GM19395 (cell line): Measurements from ENCODE around the gene FPGS.

ENCODE experiments used
- ATAC-seq: cut with Tn5 transposase; IDR thresholded peaks from one replicate; pipeline ENCODE4 v1.9.1; 2021; ENCODE audit warnings: mild to moderate bottlenecking, moderate library complexity; ENCODE audit not compliant: unreplicated experiment

FPGS gene

DNA sequence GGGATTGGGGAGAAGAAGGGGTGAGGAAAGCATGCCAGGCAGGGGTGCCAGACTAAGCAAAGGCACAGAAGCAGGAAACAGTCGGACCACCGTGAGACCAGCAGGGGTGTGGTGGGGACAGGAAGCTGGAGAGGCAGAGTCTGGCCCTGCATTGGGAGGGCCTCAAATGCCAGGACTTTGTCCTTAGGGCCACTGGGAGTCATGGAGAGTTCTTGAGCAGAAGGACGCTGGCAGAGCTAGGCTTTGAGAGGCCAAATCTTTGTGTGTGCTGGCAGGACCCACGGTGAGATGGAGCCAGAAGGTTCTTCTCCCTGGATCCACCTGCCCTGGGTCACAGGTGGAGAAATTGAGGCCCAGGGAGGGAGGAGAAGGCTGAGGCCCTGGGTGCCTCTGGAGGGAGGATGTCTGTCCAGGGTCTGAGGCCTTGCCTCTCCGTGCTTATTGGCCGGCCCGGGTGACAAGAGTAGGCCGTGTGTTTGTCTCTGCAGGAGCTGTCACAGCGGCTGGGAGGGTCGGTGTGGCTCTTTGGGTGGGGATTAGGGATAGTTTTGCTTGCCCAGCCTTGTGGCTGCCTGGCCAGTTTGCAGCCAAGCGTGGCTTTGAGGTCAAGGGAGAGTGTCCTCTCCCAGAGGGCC is 53.5 kb downstream of the FPGS start:
- no peak for ATAC-seq

DNA sequence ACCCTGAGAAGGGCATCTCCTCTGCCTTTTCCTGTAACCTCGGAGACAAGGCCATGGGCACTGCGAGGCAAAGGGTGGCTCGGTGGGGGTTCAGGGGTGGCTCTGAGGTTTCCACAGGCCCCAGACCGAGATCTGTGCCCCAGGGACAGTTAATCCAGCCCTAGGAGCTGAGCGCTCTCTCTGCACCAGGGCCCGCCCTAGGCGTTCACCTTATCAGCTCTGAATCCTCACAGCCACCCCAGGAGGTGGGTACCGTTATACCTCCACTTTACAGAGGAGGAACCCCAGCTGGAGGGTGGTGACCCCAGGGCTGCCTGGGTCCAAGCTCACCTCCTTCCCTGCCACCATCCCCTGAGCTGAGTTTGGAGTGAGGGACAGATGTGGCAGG is 54.0 kb downstream of the FPGS start:
- no peak for ATAC-seq

DNA sequence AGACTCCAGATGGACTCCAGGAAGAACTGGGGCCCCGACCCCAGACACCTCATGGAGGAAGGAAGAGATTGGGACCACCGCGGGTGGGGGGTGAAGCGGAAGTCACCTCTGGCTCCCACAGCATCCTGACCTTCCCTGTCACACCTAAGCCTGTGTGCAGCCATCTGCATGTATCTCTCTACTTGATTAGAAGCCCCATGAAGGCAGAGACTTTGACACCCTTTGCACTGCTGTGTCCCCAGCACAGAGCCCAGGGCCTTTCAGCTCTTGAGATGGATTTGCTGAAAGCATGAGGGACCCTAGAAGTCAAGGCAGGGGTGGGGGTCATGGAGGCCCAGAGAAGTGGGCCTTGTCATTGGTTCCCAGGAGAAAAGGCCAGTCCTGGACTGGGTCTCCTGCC is 54.6 kb downstream of the FPGS start:
- no peak for ATAC-seq

DNA sequence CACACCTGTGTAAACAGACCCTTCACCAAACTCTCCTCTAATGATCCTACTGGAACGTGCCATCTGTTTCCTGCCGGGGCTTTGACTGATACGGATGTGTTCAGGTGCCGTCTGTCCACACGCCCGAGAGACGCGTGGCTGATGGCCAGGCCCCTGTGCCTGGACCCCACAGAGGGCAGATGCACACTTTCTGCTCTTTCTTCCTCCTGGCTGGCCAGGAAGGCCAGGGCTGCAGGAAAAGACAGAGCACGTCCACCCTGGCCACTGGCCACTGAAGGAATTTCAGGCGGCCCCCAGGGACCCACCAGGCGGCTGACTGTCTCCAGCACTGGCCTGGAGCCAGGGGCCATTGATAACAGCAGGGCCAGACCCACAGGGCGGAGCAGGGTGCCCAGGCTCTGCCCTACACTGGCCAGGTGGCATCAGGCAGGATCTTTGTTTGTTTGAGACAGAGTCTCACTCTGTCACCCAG is 55.4 kb downstream of the FPGS start:
- ATAC-seq: no peak

DNA sequence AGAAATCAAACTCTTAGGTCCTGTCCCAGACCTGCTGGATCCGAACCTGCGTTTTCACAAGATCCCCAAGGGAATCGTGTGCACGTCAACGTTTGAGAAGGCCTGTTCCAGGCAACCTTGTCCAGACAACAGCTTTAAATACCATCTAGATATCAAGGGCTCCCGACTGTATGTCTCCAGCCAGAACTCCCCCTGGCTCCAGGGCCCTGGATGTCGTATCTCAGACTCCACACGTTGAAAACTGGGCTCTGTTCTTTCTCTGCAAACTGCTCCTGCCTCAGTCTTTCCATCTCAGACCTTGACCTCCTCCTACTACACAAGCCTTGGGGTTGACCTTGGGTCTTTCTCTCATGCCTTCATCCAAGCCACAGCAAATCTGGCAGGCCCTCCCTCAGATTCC is 57.6 kb downstream of the FPGS start:
- ATAC-seq: no peak

DNA sequence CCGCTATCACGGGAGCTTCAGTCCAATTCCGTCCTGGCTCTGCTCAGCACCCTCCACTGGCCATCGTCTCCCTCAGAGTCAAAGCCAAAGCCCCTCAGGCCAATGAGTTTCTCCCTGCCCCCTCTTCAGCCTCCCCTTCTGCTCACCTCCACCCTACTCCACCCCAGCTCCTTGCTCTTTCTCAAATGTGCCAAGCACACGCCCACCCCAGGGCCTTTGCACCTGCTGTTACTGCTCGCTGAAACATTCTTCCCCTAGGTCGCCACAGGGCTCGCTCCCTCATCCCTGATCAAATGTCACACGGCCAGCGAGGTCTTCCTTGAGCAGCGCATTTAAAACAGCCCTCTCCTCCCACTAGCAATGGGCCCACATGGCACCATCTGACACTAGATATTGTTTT is 58.1 kb downstream of the FPGS start:
- no peak for ATAC-seq

DNA sequence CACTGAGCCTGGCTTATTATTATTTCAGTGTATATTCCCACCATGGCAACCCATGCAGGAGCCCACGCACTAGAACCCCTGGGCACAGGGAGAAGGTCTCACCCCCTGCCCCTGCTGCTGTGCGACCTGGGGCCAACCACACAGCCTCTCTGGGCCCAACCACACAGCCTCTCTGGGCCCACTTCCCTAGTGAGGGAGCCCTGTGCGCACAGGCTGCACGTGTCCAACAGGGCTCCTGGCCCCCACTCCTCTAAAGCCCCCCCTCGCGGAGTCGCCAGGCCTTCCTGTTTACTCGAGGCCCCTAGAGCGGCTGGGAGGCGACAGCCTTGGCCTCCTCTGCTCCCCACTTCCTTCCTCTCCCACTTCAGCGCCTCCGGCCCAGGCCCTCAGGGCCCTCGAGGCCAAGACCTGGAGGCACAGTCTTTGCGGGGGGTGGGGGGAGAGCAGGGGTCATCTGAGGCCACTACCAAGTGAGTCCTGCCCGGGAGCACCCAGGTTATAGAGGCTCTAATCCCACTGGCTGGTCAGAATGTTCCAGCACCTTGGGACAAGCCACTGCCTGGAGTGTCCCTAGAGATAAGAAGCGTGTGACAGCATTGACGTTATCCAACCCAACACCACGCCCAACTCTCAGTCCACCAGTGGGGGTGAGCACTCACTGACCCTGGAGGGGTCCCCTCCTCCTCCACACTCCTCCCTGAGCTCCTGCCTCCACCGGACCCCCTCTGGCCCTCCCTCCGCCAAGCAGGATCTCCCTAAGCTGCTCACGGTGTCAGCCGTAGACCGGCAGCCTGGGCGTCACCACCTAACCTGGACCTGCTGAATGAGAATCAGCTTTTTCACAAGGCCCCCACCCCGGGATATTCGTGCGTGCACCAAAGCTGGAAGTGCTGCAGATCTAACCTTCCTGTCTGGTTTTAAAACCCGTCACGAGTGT is 59.7 kb downstream of the FPGS start:
- no peak for ATAC-seq

DNA sequence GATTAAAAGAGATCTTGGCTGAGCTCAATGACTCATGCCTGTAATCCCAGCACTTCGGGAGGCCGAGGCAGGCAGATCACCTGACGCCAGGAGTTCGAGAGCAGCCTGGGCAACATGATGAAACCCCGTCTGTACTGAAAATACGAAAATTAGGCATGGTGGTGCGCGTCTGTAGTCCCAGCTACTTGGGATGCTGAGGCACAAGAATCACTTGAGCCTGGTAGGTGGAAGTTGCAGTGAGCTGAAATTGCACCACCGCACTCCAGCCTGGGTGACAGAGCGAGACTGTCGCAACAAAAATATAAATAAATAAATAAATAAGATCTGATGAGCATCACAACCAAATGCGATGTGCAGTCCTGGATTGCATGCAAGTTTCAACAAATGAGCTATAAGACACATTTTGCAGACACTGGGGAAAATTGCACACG is 60.5 kb downstream of the FPGS start:
- no peak for ATAC-seq
